Type B pancreatic cell (in vitro differentiated cells): ENCODE data around the gene CLIC2. TPM values are rescaled to one million over a fixed set of nuclear protein-coding genes. Genes with fewer than 3 reads are reported as not detected.
"Not testable (repeated sequence)": the region's sequence is repeated elsewhere in the genome, so short reads cannot be mapped to it uniquely, and the experiment has no call there.

ENCODE experiments used
- DNase-seq: peaks from one replicate; pipeline ENCODE4 v3.0.0; 2021; ENCODE audit warnings: mixed read lengths; ENCODE audit not compliant: unreplicated experiment; ENCODE audit errors: extremely low spot score
- H3K27ac Mint-ChIP-seq: 2 replicates; pipeline ENCODE4 v1.8.0; 2021; ENCODE audit warnings: mild to moderate bottlenecking, mixed read lengths
- H3K27me3 Mint-ChIP-seq: 2 replicates; pipeline ENCODE4 v1.8.0; 2021; ENCODE audit warnings: mixed read lengths
- H3K36me3 Mint-ChIP-seq: 2 replicates; pipeline ENCODE4 v1.8.0; 2021; ENCODE audit warnings: mixed read lengths
- H3K4me1 Mint-ChIP-seq: one replicate; pipeline ENCODE4 v1.8.0; 2021; ENCODE audit warnings: mixed read lengths; ENCODE audit not compliant: unreplicated experiment
- H3K4me3 Mint-ChIP-seq: 2 replicates; pipeline ENCODE4 v1.8.0; 2021; ENCODE audit warnings: mild to moderate bottlenecking, mixed read lengths
- H3K9me3 Mint-ChIP-seq: 2 replicates; pipeline ENCODE4 v1.8.0; 2021; ENCODE audit warnings: mixed read lengths
- long read RNA-seq: library from polyadenylated mRNA; unstranded; transcript quantifications from one replicate; pipeline ENCODE4 v2.0.0, GENCODE V29; 2020
- total RNA-seq: library from RNA; stranded (reverse); gene quantifications from 2 replicates; pipeline ENCODE4 v1.2.1, GENCODE V29; 2021; ENCODE audit warnings: low replicate concordance
- TF ChIP-seq, protein P1 (sequence below): fragments of 200-600 bp; sonication (generic); conservative IDR thresholded peaks from 2 replicates; pipeline ENCODE4 v1.5.0; 2021; ENCODE audit warnings: antibody characterized with exemption, mild to moderate bottlenecking

The CLIC2 gene
- total RNA-seq: 0.43 and 1.3 TPM in 2 replicates
- long read RNA-seq: 0 reads

DNA sequence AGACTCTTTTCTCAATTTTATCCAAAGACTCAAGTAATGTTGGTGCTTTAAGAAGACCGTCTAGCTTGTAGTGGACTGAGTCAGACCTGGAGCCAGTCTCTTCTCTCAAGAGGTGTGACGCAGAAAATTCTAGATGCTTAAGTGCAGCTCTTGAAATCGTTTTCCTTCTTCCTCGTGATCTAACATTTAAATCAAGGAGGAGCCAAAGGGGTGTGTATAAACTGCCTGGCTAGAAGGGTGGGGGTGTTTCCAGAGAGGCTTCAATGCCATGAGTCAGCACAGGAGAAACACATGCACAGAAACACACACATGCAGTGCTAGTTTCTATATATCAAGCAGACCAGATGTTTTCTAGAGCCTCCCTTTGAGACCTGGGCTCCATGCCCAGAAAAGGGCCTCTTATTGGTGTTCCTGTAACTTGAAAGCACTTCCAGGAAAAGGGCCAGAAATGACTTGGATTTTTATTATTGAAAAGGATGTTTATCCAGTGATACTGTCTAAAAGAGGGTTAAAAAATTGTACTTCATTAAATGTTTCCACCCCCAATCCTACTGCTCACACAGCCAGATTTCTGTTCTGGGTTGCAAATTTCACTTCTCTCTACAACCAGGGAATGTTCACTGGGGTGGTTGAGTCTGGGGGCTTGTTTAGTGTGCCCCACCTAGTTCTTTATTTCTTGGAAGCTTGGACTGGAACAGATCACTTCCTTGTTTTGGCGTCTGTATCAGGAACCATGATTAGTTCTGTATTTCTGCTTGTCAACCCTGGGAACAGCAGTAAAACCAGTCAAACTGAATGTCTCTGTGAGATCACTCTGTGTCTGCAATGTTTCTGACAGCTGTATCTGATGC, at the start of gene CLIC2:
CLIC2 (minus strand) TSS at position 129 of the 851 bp plus-strand sequence. CDS start 187 bp downstream, outside the sequence.
- Mint-ChIP-seq H3K27me3 (peaks cover 3% of the 10 kb centered on the region), H3K27ac (peak within 1 kb of the TSS; percentile 61), H3K4me3 (no peak within 1 kb of the TSS), H3K9me3 (no peaks in the 10 kb centered on the region), H3K36me3 (no peaks in the 10 kb centered on the region), H3K4me1 (no peaks in the 10 kb centered on the region)
- TF ChIP-seq, protein P1, sequence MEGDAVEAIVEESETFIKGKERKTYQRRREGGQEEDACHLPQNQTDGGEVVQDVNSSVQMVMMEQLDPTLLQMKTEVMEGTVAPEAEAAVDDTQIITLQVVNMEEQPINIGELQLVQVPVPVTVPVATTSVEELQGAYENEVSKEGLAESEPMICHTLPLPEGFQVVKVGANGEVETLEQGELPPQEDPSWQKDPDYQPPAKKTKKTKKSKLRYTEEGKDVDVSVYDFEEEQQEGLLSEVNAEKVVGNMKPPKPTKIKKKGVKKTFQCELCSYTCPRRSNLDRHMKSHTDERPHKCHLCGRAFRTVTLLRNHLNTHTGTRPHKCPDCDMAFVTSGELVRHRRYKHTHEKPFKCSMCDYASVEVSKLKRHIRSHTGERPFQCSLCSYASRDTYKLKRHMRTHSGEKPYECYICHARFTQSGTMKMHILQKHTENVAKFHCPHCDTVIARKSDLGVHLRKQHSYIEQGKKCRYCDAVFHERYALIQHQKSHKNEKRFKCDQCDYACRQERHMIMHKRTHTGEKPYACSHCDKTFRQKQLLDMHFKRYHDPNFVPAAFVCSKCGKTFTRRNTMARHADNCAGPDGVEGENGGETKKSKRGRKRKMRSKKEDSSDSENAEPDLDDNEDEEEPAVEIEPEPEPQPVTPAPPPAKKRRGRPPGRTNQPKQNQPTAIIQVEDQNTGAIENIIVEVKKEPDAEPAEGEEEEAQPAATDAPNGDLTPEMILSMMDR: no peak
- DNase-seq: no peak

DNA sequence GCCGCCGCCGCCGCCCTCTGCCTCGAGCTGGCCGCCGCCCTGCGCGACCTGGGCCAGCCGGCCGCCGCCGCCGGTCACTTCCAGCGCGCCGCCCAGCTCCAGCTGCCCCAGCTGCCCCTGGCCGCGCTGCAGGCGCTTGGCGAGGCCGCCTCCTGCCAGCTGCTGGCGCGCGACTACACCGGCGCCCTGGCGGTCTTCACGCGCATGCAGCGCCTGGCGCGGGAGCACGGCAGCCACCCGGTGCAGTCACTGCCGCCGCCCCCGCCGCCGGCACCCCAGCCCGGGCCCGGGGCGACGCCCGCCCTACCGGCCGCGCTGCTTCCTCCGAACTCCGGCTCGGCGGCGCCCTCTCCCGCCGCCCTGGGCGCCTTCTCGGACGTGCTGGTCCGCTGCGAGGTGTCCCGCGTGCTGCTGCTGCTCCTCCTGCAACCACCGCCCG, 48.1 kb upstream of the CLIC2 start:
- not testable (repeated sequence) for H3K9me3 Mint-ChIP-seq

DNA sequence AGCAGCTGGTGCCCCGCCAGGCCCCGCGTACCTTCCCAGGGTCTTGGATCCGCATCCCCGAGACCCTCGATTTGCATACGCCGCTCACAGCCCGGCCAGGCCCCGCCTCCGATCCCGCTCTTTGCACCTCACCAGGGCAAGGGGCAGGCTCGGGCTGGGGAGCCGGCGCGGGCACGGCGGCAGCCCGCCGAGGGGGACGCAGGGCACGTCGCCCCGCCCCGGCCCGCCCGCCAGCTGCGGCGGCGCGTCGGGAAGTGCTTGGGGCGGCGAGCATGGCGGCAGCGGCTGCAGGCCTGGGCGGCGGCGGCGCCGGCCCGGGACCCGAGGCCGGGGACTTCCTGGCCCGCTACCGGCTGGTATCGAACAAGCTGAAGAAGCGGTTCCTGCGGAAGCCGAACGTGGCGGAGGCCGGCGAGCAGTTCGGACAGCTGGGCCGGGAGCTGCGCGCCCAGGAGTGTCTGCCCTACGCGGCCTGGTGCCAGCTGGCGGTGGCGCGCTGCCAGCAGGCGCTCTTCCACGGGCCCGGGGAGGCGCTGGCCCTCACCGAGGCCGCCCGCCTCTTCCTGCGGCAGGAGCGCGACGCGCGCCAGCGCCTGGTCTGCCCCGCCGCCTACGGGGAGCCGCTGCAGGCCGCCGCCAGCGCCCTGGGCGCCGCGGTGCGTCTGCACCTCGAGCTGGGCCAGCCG, 47.6 kb upstream of the CLIC2 start, which contains the start of gene F8A2:
F8A2 (plus strand) TSS at position 253 of the 686 bp plus-strand sequence; CDS start at position 273, 20 bp downstream.
- DNase-seq, H3K4me1 Mint-ChIP-seq, H3K9me3 Mint-ChIP-seq, H3K27me3 Mint-ChIP-seq, H3K4me3 Mint-ChIP-seq, H3K36me3 Mint-ChIP-seq, H3K27ac Mint-ChIP-seq: not testable (repeated sequence)

More for the DNA sequence above, 48.1 kb upstream of the CLIC2 start:
- not testable (repeated sequence) for DNase-seq, H3K4me3 Mint-ChIP-seq, H3K27me3 Mint-ChIP-seq, H3K27ac Mint-ChIP-seq, H3K4me1 Mint-ChIP-seq, H3K36me3 Mint-ChIP-seq

DNA sequence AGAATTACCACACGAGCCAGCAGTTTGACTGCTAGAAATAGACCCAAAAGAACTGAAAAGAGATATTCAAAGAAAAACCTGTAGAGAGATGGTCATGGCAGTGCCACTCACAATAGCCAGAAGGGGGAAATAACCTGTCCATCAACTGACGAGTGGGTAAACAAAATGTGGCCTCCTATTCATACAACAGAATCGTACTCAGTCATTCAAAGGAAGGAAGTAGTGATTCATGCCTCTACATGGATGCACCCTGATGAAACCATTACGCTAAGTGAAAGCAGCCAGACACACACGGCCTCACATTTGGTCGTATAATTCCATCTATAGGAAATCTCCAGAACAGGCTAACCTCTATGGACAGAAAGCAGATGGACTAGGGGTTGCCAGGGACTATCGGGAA, 45.4 kb upstream of the CLIC2 start:
- H3K36me3 Mint-ChIP-seq, H3K27me3 Mint-ChIP-seq, H3K9me3 Mint-ChIP-seq, DNase-seq, H3K4me3 Mint-ChIP-seq, H3K4me1 Mint-ChIP-seq, H3K27ac Mint-ChIP-seq: not testable (repeated sequence)

DNA sequence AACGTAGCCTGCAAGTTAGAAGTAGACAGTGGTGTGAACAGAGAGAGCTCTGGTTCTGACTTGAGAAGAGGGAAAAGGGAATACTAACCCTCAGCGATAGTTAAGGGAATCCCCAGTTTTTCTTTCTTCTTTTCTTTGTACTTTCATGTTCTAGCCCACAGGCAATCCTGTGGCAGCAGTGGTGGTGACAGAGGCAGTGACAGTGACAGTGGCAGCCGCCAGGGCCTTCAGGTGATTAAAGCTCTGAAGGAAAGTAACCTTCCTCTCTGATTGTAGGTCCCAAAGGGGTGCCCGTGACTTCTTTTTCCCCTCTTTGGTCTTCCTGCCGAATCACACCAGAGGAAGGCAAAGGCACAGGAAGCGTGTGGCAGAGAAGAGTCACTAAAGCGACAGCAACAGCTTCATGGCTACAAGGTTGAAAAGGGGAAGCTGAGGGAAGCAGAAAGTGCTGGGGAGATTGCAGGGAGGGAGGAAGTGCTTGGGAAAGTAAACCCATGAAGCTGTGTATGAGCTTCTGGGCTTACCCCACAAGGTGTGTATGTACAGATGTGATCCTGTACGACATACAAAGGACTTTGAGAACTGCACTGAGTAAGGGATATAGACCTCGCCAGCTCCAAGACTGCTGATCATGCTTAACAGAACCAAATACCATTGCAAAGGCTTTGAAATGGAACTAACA, 39.5 kb upstream of the CLIC2 start:
- H3K4me1 Mint-ChIP-seq, H3K27me3 Mint-ChIP-seq, H3K4me3 Mint-ChIP-seq, DNase-seq, H3K36me3 Mint-ChIP-seq, H3K27ac Mint-ChIP-seq, H3K9me3 Mint-ChIP-seq: not testable (repeated sequence)

DNA sequence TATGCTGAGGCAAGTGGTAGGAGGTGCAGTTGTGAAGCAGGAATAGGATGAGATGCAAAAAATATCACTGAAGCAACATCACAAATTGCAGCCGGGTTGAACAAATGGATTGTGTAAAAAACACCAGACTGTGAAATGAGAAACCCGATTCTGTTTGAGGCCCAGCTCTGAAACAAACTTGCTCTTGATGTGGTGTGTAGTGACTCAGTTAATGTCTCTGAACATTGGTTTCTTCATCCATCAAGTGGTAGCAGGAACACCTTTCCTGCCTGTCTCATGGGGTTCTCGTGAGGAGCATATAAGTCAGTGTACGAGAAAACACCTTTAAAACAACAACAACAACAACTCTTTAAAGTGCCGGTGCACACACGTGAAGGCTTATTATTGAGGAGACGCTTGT, 29.3 kb upstream of the CLIC2 start:
- DNase-seq, H3K27me3 Mint-ChIP-seq, H3K27ac Mint-ChIP-seq, H3K9me3 Mint-ChIP-seq, H3K4me3 Mint-ChIP-seq, H3K36me3 Mint-ChIP-seq, H3K4me1 Mint-ChIP-seq: not testable (repeated sequence)

DNA sequence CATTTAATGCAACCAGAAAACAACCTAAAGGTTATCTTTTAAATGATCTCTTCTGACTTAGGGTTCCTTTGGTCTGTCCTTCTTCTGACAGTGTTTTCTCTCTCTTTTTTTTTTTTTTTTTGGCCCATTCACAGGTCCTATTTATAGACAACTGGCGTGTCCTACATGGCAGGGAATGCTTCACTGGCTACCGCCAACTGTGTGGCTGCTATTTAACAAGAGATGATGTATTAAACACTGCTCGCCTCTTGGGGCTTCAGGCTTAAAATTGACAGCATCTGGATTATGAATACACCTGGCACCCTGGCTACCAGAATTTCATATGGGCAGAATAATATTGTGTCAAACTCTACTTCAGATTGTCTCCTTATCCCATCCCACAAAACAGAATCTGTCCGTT, 15.0 kb upstream of the CLIC2 start:
- H3K9me3 Mint-ChIP-seq, DNase-seq, H3K36me3 Mint-ChIP-seq, H3K4me1 Mint-ChIP-seq, H3K27me3 Mint-ChIP-seq, H3K4me3 Mint-ChIP-seq, H3K27ac Mint-ChIP-seq: not testable (repeated sequence)

DNA sequence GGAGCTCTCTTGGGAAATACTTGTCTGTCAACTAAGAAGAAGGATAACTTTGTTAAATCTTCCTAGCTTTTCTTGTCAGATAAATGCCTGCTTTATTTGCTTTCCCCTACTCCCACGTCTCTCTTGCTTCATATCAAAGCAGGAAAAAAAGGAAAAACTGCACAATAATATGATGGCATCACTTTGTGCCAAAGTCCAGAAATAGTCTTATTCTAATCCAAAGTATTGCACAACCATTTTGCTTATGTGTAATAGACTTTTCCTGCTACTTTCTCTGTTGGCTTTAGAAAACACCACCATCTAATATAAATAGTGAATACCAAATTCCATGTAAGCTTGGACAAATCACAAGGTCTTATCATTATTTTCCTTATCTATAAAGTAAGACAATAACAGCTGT, 11.3 kb upstream of the CLIC2 start:
- DNase-seq, H3K9me3 Mint-ChIP-seq, H3K4me3 Mint-ChIP-seq, H3K27me3 Mint-ChIP-seq, H3K4me1 Mint-ChIP-seq, H3K27ac Mint-ChIP-seq, H3K36me3 Mint-ChIP-seq: not testable (repeated sequence)

DNA sequence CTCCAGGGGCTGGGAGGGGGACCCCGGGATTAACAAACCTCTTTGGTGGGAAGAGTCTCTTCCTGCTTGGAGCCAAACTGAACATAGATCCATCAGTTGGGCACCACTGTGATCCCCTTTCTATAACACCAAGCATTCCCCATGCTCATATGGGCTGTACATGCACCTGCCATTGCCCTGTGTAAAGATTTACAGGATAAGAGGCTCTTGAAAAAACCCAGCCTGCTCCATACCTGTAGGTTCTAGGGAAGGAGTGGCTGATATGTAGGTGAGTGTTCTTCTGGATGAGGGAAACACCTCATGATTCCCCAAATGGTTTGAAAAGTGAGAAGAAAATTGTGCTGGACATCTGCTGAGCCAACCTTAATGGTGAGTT, 911 bp upstream of the CLIC2 start:
- DNase-seq, H3K27me3 Mint-ChIP-seq, H3K27ac Mint-ChIP-seq, H3K4me1 Mint-ChIP-seq, H3K9me3 Mint-ChIP-seq, H3K4me3 Mint-ChIP-seq, H3K36me3 Mint-ChIP-seq: not testable (repeated sequence)
